Tibial nerve (tissue), 4 donors: ENCODE measurements around the gene IL20RA. TPM values are rescaled to one million over a fixed set of nuclear protein-coding genes. Genes with fewer than 3 reads are reported as not detected.

ENCODE experiments used
- DNase-seq, 2 donors: peaks; one replicate each; pipeline ENCODE4 v3.0.0-alpha.2; 2019; ENCODE audit warnings: low spot score in 2 of 2
- H3K27ac ChIP-seq, 4 donors: fragments of 200-600 bp; sonication (generic) in 3 of 4; one replicate each; pipeline ENCODE4 v1.5.1; 2017 to 2019; ENCODE audit warnings: mild to moderate bottlenecking in 1 of 4
- H3K27me3 ChIP-seq, 2 donors: fragments of 200-600 bp; sonication (generic) in 1 of 2; one replicate each; pipeline versions ENCODE4 v1.5.1 to v1.6.0; 2017 to 2019
- H3K36me3 ChIP-seq, 3 donors: fragments of 200-600 bp; sonication (generic); one replicate each; pipeline ENCODE4 v1.5.1; 2018 to 2019
- H3K4me1 ChIP-seq, 4 donors: fragments of 200-600 bp; sonication (generic) in 3 of 4; one replicate each; pipeline ENCODE4 v1.5.1; 2017 to 2019
- H3K4me3 ChIP-seq, 4 donors: fragments of 200-600 bp; sonication (generic) in 3 of 4; one replicate each; pipeline ENCODE4 v1.5.1; 2017 to 2019; ENCODE audit warnings: mild to moderate bottlenecking in 1 of 4, moderate library complexity in 1 of 4
- H3K9me3 ChIP-seq, 4 donors: fragments of 200-600 bp; sonication (generic) in 3 of 4; one replicate each; pipeline ENCODE4 v1.5.1; 2017 to 2019
- CTCF ChIP-seq, 5 experiments: fragments of 200-600 bp in 3 of 5; fragments of 450-650 bp in 2 of 5; sonication (generic) in 3 of 5; IDR thresholded peaks; one replicate each; pipeline ENCODE4 v1.5.1; 2016 to 2019; ENCODE audit warnings: antibody characterized with exemption in 5 of 5, mild to moderate bottlenecking in 3 of 5, moderate library complexity in 2 of 5
- EP300 ChIP-seq, 2 donors: sonication (generic); formaldehyde crosslinking; IDR thresholded peaks; one replicate each; pipeline ENCODE4 v1.6.1; 2017; ENCODE audit warnings: antibody characterized with exemption in 2 of 2, mild to moderate bottlenecking in 1 of 2
- POLR2A ChIP-seq, 2 donors: fragments of 450-650 bp; IDR thresholded peaks; one replicate each; pipeline ENCODE4 v1.6.1; 2017; ENCODE audit warnings: antibody characterized with exemption in 2 of 2, mild to moderate bottlenecking in 2 of 2, moderate library complexity in 2 of 2
- WGBS, 2 donors: methylation state at CpG; one replicate each; pipeline ENCODE4 v1.1.5; 2018; 5-methylcytosine and 5-hydroxymethylcytosine counted together
- total RNA-seq, 4 donors: library from RNA; depleted of rRNA; stranded (reverse); fragments of >200 nt; gene quantifications; one replicate each; pipeline ENCODE4 v1.1.0, GENCODE V29; 2016

Gene IL20RA
- total RNA-seq, 4 donors from 2014 or later: 0.60 to 6.3 (median 2.8) TPM

GRCh38 chr6:137086031-137086430 is 41.3 kb upstream of the IL20RA start:
- no peak for TF ChIP-seq POLR2A (IDR thresholded peaks at IDR 0.05)
- no peak for TF ChIP-seq EP300 (IDR thresholded peaks at IDR 0.05)
- no peak for TF ChIP-seq CTCF (IDR thresholded peaks at IDR 0.05)
- H3K27ac ChIP-seq: no peak overlapping the region
- H3K9me3 ChIP-seq: no peaks in the 10 kb centered on the region
- DNase-seq: no peak
- H3K4me1 ChIP-seq: no peaks in the 10 kb centered on the region
- no peak overlapping the region for H3K4me3 ChIP-seq
- H3K36me3 ChIP-seq: no peaks in the 10 kb centered on the region
- H3K27me3 ChIP-seq: no peaks in the 10 kb centered on the region
- 92 to 97% methylated on average over 1 of the region's 1 CpG for WGBS, 2 donors

GRCh38 chr6:137084865-137085617 is 40.3 kb upstream of the IL20RA start:
- H3K27me3 ChIP-seq: no peaks in the 10 kb centered on the region
- no peak for DNase-seq
- TF ChIP-seq POLR2A (IDR thresholded peaks at IDR 0.05): no peak
- TF ChIP-seq CTCF (IDR thresholded peaks at IDR 0.05): no peak
- no peak for TF ChIP-seq EP300 (IDR thresholded peaks at IDR 0.05)
- H3K36me3 ChIP-seq: no peaks in the 10 kb centered on the region
- no peak overlapping the region for H3K27ac ChIP-seq
- no peak overlapping the region for H3K4me3 ChIP-seq
- H3K9me3 ChIP-seq: no peaks in the 10 kb centered on the region
- WGBS, 2 donors: 42 to 45% methylated on average over 2 of the region's 2 CpGs
- H3K4me1 ChIP-seq: no peaks in the 10 kb centered on the region

GRCh38 chr6:137084090-137084489 is 39.3 kb upstream of the IL20RA start:
- DNase-seq: no peak
- 72 to 83% methylated on average over 4 of the region's 4 CpGs for WGBS, 2 donors
- H3K9me3 ChIP-seq: no peaks in the 10 kb centered on the region

GRCh38 chr6:137081997-137082396 is 37.2 kb upstream of the IL20RA start:
- H3K4me3 ChIP-seq: no peak overlapping the region
- no peaks in the 10 kb centered on the region for H3K36me3 ChIP-seq
- no peaks in the 10 kb centered on the region for H3K27me3 ChIP-seq
- H3K9me3 ChIP-seq: no peaks in the 10 kb centered on the region
- no peak for TF ChIP-seq POLR2A (IDR thresholded peaks at IDR 0.05)
- no peak for TF ChIP-seq EP300 (IDR thresholded peaks at IDR 0.05)
- TF ChIP-seq CTCF (IDR thresholded peaks at IDR 0.05): no peak
- no peak for DNase-seq
- H3K4me1 ChIP-seq: no peaks in the 10 kb centered on the region
- no peak overlapping the region for H3K27ac ChIP-seq
- WGBS, 2 donors: 91 to 96% methylated on average over 3 of the region's 3 CpGs

More at GRCh38 chr6:137084090-137084489, 39.3 kb upstream of the IL20RA start:
- H3K27me3 ChIP-seq: no peaks in the 10 kb centered on the region
- TF ChIP-seq CTCF (IDR thresholded peaks at IDR 0.05) (no peak), POLR2A (IDR thresholded peaks at IDR 0.05) (no peak), EP300 (IDR thresholded peaks at IDR 0.05) (no peak)
- no peak overlapping the region for H3K4me3 ChIP-seq
- no peaks in the 10 kb centered on the region for H3K4me1 ChIP-seq
- no peak overlapping the region for H3K27ac ChIP-seq
- no peaks in the 10 kb centered on the region for H3K36me3 ChIP-seq

GRCh38 chr6:137080711-137081110 is 35.9 kb upstream of the IL20RA start:
- no peaks in the 10 kb centered on the region for H3K36me3 ChIP-seq
- no peaks in the 10 kb centered on the region for H3K27me3 ChIP-seq
- TF ChIP-seq POLR2A (IDR thresholded peaks at IDR 0.05) (no peak), CTCF (IDR thresholded peaks at IDR 0.05) (no peak), EP300 (IDR thresholded peaks at IDR 0.05) (no peak)
- no peak overlapping the region for H3K4me3 ChIP-seq
- no peaks in the 10 kb centered on the region for H3K9me3 ChIP-seq
- no peak overlapping the region for H3K27ac ChIP-seq
- WGBS, 2 donors: 62 to 80% methylated on average over 4 of the region's 4 CpGs
- DNase-seq: no peak
- no peaks in the 10 kb centered on the region for H3K4me1 ChIP-seq
